Embryonic facial prominence (tissue), 1 donor: ENCODE data around the gene GNRH2.
"Not testable (repeated sequence)": the region's sequence is repeated elsewhere in the genome, so short reads cannot be mapped to it uniquely, and the experiment has no call there.

Experiments used
- DNase-seq: peaks from one replicate; pipeline ENCODE4 v3.0.0-alpha.2; 2016; ENCODE audit errors: extremely low spot score

Gene GNRH2

GRCh38 chr20:3042625-3043024 is 797 bp upstream of the GNRH2 start:
- DNase-seq: no peak

DNA sequence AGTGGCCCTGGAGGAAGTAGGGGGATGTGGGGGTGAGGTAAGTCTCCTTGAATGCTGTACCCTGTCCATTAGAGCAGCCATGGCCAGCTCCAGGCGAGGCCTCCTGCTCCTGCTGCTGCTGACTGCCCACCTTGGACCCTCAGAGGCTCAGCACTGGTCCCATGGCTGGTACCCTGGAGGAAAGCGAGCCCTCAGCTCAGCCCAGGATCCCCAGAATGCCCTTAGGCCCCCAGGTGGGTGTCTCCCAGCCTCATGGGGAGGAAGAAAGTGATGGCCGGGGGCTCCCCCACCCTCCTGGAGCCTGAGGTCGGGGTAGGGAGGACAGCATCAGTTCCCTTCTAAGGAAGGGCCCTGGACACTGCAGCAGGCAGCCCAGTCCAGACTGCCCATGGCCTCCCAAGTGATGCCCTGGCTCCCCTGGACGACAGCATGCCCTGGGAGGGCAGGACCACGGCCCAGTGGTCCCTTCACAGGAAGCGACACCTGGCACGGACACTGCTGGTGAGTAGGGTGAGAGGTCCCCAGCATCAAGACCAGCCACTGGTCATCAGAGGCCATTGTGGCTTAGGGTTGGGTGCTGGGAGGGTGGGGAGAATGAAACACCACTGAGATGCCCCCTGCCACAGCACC is 1.0 kb downstream of the GNRH2 start:
- no peak for DNase-seq

- DNase-seq: no peak
Observed at GRCh38 chr20:3045042-3045815, 1.8 kb downstream of the GNRH2 start.

GRCh38 chr20:3045816-3046676 is 2.6 kb downstream of the GNRH2 start, which contains the start of gene MRPS26:
TSS of gene MRPS26 (plus strand) at chr20:3046052. CDS start at chr20:3046069, 17 bp downstream.
- peak; percentile 30 for DNase-seq

DNA sequence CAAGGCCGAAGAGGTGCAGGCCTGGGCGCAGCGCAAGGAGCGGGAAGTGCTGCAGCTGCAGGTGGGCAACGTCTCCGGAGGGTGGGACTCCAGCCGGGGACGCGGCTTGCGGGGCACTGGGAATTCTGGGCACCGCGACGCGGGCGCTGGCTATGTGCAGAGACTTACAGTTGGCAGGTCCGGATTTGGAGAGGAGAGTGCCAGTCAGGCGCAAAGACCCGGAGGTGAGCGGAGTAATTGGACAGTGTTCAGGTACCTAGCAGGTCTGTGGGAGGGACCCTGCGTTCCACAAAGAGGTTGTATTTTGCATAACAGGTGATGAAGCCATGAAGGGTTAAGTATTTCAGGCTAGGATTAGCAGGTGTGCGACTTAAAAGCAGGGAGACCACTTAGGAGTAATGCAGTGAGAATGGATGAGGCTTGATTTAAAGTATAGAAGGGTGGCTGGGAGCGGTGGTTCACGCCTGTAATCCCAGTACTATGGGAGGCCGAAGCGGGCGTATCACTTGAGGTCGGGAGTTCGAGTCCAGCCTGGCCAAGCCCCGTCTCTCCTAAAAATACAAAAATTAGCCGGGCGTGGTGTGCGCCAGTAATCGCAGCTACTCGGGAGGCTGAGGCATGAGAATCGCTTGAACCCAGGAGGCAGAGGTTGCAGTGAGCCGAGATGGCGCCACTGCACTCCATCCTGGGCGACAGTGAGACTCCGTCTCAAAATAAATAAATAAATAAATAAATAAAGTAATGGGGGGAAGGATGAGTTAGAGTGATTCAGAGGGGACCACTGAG is 3.4 kb downstream of the GNRH2 start:
- no peak for DNase-seq

GRCh38 chr20:3047486-3048419 is 4.3 kb downstream of the GNRH2 start:
- no peak for DNase-seq

- no peak for DNase-seq
Observed at GRCh38 chr20:3051385-3052019, 8.1 kb downstream of the GNRH2 start.

GRCh38 chr20:3059489-3059888 is 16.1 kb downstream of the GNRH2 start:
- DNase-seq: no peak

DNA sequence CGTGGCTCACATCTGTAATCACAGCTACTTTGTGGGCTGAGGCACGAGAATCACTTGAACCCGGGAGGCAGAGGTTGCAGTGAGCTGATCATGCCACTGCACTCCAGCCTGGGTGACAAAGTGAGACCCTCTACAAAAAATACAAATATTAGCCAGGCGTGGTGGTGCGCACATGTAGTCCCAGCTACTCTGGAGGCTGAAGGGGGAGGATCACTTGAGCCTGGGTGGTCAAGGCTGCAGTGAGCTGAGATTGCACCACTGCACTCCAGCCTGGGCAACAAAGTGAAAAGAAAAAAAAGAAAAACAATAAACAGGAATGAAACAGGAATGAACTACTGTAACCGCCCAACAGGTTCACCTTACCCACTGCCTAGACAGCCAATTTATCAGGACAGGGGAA is 20.7 kb downstream of the GNRH2 start:
- DNase-seq: not testable (repeated sequence)

DNA sequence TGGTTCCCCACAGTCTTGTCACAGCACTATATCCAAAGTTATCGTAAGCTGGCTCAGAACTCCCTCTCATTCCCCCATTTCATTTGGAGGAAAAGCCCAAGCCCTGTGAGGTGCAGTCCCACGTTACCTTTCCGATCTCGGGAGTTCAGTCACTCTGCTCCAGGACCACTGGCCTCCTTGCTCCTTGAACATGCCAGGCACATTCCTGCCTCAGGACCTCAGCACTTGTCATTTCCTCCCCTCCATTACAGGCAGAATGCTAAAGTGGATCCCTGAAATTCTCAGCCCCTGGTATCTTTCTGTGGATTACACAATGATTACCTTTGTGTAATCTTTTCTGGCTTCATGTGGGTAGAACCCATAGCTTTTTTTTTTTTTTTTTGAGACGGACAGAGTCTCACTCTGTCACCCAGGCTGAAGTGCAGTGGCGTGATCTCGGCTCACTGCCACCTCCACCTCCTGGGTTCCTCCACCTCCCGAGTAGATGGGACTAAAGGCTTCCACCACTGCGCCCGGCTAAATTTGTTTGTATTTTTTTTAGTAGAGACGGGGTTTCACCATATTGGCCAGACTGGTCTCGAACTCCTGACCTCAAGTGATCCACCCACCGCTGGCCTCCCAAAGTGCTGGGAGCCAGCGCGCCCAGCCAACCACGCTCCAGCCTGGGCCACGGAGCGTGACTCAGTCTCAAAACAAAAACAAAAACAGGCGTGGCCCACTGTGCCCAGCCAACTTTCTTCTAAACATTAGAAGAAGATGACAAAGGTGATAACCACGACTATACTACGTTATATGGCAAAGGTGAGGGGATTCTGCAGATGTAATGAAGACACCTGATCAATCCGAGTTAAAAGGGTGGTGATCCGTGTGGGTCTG is 24.0 kb downstream of the GNRH2 start:
- DNase-seq: no peak

- no peak for DNase-seq
Observed at GRCh38 chr20:3068075-3068474, 24.7 kb downstream of the GNRH2 start.

DNA sequence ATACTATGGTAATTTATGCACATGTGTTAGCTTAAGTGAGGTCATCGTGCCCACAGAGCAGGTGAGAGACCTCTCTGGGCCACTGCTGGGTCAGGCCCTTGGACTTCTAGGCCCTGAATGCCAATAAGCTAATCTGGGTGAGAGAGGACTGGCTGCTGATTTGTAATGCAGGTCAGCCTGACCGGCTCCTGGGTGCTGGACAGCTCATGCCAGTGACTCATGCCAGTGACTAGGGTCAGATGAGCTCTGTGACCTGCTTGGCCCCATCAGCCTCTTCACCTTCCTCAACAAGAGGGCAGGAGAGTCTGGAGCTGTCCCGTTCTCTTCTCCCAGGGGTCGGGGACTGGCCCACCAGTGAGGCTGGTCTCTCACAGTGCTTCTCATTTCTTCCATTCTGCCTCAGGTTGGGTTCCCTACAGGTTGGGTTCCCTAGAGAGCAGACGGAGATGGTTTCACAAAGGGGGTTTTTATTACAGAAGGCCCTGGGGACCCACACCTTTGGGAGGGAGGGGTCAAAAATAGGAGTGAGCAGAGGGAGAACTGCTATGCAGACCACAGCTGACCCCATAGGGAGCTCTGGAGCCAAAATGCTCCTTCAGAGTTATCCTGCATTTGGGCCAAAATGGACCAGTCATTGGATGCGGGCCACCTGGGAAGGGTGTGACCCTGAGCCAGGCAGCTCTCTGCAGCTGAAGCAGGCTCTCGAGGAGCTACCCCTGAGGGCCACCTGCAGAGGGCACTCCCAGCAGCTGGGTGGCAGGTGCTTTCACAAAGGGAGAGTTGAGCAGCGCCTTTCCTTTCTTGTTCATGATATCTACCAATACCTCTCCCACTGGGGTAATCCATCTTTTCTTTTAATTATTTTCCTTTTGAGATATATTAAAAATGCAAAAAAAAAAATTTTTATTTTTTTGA is 25.8 kb downstream of the GNRH2 start:
- no peak for DNase-seq

GRCh38 chr20:3070725-3071124 is 27.3 kb downstream of the GNRH2 start:
- no peak for DNase-seq

DNA sequence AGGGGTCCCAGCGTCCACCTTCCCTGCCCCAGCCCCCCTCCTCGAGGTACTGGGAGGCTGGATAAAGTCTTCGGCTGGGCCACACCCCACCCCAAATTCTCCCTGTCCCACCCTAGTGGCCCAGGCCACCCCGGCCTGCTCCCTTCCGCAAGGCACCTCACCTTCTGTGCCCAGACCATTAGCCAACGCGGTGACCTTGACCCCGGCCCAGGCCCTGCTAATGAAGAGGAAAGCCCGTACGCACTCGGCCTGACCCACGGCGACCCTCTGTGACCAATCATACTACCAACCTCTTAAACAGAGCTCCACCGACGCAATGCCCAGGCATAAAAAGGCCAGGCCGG is 27.8 kb downstream of the GNRH2 start:
- no peak for DNase-seq

GRCh38 chr20:3071610-3072529 is 28.4 kb downstream of the GNRH2 start, which contains the start of gene OXT:
TSS of gene OXT (plus strand) at chr20:3071620. CDS start at chr20:3071656, 36 bp downstream.
- DNase-seq: no peak

GRCh38 chr20:3072530-3073250 is 29.3 kb downstream of the GNRH2 start:
- DNase-seq: no peak
